ENCODE results near the gene SLC16A4.
"Not testable (repeated sequence)": the region's sequence is repeated elsewhere in the genome, so short reads cannot be mapped to it uniquely, and the experiment has no call there.

Gene SLC16A4

DNA sequence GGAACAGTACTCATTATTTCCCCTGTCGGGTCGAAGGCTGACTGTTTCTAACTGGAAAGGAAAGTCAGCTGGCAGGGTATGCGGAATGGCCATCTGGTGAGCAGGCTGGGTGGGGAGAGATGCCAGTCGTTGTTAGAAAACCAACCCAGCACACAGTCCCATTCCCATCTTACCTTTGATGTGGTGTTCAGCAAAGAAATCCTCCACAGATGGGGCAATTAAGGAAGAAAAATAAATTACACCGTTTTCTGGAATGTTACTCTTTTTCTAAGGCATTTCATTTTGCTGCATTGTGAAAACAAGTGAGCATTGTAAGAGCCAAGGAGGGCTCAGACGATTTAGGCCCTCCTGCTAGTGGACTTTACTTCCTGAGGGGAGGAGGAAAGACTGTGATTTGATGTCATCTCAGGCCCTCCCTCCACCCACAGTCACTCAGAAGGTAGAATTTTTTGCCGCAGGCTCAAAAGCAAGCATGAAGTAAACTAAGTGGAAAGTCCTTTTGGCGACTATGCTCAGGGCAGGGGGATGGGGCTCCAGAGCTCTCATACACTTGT lies at the start of gene SLC16A4:
TSS of gene SLC16A4 (minus strand) at position 335 of the 554 bp plus-strand sequence. CDS start 1,703 bp downstream, outside the sequence.
- no peak for DNase-seq

- not testable (repeated sequence) for DNase-seq
These were observed 49.0 kb upstream of the SLC16A4 start for GRCh38 chr1:110439873-110440272.

- DNase-seq, result no peak
These were observed 48.1 kb upstream of the SLC16A4 start for GRCh38 chr1:110438893-110439292.

GRCh38 chr1:110437645-110438299 lies 46.9 kb upstream of the SLC16A4 start:
- not testable (repeated sequence) for DNase-seq

GRCh38 chr1:110436635-110437034 lies 45.8 kb upstream of the SLC16A4 start:
- DNase-seq, result no peak

DNA sequence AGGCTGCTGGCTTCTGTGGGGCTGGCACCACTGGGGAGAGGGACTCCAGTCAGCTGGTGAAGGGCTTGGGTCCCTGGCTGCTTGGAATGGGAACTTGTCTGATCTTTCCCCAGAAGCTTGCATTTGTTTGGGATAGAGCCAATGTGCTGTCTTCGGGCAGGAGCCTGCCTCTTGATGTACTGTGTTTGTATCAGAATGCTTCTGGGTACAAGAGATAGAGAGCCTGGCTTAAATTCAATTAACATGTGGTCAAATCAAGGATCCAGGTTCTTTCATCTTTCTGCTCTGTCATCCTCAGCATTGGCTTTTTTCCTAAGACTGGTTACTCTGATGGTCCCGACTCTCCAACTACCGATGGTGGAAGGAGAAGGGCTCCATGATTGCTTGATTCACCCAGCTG lies 44.1 kb upstream of the SLC16A4 start:
- no peak for DNase-seq

DNA sequence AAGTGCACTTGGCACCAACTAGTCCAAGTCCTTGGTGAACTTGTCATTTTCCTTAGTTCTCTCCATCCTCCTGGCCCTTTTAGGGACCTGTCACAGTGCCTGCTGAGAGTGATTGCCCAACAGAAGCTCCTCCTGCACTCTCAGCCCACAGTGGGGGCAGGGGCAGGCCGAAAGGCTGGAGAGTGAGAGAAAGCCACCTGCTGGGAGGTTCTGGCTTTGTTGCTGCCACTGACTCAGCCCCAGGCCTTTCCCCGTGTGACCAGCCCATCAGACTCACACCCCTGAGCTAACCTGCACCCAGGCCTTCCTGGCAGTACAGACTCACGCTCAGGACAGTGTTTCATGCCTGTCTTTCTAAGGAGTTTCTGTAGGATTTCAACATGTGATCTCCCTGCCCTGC lies 43.0 kb upstream of the SLC16A4 start:
- DNase-seq, result no peak

DNA sequence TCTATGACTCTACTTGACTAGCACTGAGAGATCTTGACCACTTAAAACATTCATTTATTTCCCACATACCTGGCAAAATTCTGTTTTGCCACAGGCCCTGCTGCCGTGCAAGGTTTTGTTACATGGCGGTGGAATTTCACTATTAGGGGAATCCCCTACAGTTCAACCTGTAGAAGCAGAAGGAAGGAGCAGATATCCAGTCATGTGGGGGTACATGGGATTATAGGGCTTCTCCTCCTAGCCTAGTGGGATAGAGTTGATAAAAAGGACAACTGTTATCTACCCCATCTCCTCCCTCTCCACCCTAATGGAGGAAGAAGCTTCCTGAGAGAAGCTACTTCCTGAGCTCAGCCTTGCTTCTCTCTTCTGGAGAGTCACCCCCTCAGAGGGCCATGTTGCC lies 42.4 kb upstream of the SLC16A4 start:
- DNase-seq, result no peak

GRCh38 chr1:110430901-110431300 lies 40.1 kb upstream of the SLC16A4 start:
- DNase-seq, result no peak

GRCh38 chr1:110430366-110430765 lies 39.5 kb upstream of the SLC16A4 start:
- no peak for DNase-seq

- DNase-seq, result no peak
These were observed 38.1 kb upstream of the SLC16A4 start for GRCh38 chr1:110428946-110429345.

DNA sequence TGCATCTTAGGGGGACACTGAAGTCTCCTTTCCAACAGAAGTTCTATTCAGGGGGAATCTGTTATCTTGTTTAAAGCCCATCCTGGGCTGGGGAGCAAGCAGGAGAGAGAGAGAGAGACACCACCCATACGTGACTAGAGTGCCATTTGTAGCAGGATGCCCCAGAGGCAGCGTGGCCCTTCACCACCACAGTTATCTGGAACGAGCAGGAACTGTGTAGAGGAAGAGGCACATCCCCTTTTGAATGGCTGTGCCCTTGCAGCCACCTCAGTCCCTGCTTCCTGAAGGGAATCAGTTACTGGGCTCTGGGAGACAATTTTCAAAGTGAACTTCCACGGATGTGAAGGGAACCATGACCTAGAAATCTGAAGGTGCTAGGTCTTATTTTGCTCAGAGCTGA lies 36.0 kb upstream of the SLC16A4 start:
- DNase-seq, result no peak

GRCh38 chr1:110425612-110426152 lies 34.9 kb upstream of the SLC16A4 start:
- peak; percentile 27 for DNase-seq

DNA sequence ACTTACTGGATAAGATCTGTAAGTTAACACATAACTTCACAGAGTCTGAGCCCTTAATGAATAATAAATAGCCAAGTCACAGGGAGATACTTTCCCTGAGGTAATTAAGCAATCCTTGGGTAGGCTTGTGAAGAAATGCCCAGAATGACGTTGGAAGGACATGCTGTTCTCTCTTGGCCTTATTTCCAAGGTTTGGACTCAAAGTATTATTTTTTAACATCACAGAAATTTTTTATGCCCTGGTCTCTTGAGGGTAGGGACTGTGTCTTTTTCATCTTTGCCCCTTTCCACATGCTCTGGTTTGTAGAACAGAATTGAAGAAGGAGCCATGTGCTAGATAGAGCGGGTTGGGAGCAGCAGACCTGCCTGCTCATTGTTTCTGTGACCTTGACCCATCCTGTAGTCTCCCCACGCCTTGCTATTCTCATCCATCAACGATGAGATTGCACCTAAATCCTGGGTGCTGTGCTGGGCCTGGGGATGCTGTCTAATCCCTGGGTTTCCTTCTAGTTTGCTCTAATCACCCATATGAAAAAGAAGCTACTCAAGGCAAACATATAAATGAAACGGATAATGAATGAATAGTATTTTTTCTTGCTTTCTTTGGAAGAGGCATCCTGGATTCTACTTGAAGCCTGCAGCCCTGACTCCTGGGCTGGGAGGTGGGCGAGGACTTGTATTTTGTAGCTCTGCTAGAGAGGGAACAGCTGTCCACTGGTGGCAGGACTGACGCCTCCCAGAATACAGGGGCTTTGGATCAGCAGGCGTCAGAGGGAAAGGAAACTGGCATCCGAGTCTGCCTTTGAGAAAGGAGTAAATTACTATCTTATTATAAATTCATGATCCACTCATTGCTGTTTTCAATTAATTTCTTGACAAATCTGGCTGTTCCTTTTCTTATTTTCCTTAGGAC lies 34.1 kb upstream of the SLC16A4 start:
- no peak for DNase-seq

DNA sequence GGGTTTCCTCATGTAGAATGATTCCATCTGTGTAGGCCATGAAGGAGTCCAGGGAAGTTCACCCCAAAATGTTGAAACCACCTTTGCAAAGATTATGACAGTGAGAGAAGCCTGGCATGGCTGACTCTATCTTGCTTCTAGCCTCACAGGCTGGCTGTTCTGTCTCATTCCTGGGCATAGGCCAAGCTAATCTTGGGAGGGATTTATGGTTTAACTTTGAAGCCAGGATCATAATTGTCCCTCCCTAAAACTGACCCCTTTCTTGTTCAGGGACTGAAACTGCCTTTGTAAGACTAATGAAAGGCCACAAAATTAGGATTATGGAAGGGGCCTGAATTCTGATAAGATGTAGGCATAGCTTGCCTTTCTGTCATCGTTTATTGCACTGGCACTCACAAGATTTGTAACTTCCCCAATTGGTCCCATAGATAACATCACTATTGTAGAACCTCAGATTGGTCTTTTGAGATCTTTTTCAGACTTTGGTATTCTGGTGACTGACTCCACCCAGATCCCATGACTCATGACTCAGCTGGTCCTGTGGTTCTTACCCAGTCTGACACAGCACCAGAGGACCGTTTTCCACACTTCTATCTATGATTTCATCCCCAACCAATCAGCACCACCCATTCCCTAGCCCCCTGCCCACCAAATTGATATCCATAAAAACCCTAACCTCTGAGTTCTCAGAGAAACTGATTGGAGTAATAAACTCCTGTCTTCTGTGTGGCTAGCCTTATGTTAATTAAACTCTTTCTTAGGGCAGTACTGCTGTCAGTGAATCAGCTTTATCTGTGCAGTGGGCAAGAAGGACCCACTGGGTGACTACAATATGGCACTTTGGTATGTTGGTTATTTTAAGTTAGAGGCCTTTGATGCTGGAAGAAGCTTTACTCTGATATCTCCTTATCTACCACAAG lies 30.3 kb upstream of the SLC16A4 start:
- no peak for DNase-seq

DNA sequence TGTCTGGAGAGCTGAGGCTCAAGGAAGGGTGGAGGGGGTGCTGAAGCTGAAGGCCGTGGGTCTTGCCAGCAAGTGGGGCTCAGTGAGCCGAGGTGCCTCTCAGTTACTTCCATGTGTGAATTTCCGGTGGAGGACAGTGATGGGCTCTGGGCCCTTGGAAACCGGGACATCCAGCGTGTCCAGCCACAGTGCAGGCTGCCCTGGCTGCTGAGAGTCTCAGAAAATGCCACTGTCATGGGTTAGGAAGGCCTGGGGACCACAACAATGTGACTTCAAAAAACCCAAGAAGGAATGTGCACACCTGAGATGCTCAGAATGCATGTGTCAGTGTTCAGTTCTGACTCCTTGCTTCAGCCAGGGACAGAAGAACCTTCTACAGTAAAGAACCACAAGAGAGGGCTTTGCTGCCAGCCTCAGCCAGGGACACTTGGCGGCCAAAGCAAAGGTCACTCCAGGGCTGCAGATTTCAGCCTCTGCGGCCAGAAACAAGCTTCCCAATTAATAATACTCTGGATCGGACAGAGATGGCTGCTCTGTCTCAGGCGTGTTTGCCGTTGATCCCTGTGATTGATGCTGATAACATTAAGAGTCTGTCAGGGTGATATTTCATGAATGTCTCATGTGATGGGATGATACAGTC lies 29.3 kb upstream of the SLC16A4 start:
- no peak for DNase-seq

- no peak for DNase-seq
These were observed 27.9 kb upstream of the SLC16A4 start for GRCh38 chr1:110418729-110419128.

DNA sequence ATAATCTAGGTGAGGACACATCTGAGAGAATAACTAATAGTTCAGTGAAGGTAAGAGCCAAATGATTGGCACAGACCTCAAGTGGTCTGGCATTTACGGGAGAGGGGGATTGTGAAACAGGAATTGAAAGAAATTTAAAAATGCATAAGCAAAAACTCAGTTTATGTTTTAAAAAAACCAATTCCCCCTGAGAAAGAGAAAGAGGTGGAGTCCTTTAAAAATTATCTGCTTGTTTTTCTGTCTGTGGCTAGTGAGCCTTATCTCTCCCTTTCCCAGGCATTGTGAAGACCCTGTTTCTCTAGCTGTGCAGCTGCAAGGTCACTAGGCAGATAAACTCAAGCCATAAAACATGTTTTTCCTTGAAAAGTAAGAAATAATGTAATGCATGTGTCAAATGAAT lies 22.2 kb upstream of the SLC16A4 start:
- not testable (repeated sequence) for DNase-seq

GRCh38 chr1:110412576-110412975 lies 21.8 kb upstream of the SLC16A4 start:
- peak; percentile 40 for DNase-seq

DNA sequence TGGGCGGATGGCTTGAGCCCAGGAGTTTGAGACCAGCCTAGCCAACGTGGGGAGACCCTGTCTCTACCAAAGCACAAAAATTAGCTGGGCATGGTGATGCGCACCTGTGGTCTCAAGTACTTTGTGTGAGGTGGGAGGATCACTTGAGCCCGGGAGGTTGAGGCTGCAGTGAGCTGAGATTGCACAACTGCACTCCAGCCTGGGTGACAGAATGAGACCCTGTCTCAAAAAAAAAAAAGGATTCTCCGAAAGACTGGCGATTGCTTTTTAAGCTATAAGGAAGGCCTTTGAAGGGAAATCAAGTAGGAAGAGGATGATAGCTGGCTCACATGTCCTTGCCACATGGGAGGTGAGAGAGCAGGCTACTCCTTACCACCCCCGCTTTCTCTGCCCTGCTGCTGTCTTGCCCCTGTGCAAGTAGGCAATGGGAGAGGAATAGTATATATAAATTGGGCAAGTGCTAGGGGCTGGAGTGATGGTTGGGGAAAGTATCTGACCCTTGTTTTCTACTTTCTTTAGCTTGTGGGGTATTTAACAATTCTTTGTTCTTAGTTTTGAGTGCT lies 20.4 kb upstream of the SLC16A4 start:
- DNase-seq, result no peak

DNA sequence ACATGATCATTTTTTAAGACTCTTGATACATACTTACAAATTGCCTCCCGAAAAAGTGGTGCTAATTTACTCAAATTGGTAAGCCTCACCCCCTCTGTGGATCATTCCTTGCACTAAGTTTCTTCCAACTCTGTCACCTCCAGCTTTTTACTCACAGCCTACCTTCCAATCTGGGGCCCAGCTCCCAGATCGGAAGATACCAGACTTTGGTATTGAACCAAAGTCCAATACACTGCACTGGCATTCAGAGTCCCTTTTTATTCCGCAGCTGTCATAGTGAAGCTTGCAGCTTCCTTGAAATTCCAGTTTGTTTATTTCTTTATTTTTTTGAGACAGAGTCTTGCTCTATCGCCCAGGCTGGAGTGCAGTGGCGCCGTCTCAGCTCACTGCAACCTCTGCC lies 18.5 kb upstream of the SLC16A4 start:
- no peak for DNase-seq

GRCh38 chr1:110408488-110408887 lies 17.7 kb upstream of the SLC16A4 start:
- DNase-seq, result no peak
